Loucy (cell line): ENCODE results near the gene CLSTN1.
"Not testable (repeated sequence)": the region's sequence is repeated elsewhere in the genome, so short reads cannot be mapped to it uniquely, and the experiment has no call there.

Experiments
- H2AFZ ChIP-seq: fragments of 200-600 bp; sonication (generic); 2 replicates; pipeline ENCODE4 v1.6.0; 2016; ENCODE audit warnings: antibody characterized with exemption, mild to moderate bottlenecking, low read length, moderate library complexity
- H3F3A ChIP-seq: fragments of 200-600 bp; 2 replicates; pipeline ENCODE4 v1.6.0; 2016; ENCODE audit warnings: antibody characterized with exemption, low read depth, mild to moderate bottlenecking
- H3K27me3 ChIP-seq: fragments of 200-600 bp; sonication (generic); 2 replicates; pipeline ENCODE4 v1.6.1; 2014; ENCODE audit warnings: low read length, mild to moderate bottlenecking; ENCODE audit not compliant: insufficient read depth, poor library complexity, severe bottlenecking
- H3K36me3 ChIP-seq: fragments of 200-600 bp; sonication (generic); 2 replicates; pipeline ENCODE4 v1.6.1; 2016; ENCODE audit warnings: low read length; ENCODE audit not compliant: insufficient read depth
- H3K4me1 ChIP-seq: fragments of 200-600 bp; sonication (generic); 2 replicates; pipeline ENCODE4 v1.5.1; 2014; ENCODE audit warnings: low read length, mild to moderate bottlenecking; ENCODE audit not compliant: insufficient read depth, poor library complexity, severe bottlenecking
- H3K4me2 ChIP-seq: fragments of 200-600 bp; sonication (generic); 2 replicates; pipeline ENCODE4 v1.6.0; 2014; ENCODE audit warnings: antibody characterized with exemption, low read length, low read depth, mild to moderate bottlenecking; ENCODE audit not compliant: poor library complexity, severe bottlenecking
- H3K4me3 ChIP-seq: fragments of 200-600 bp; sonication (generic); 2 replicates; pipeline ENCODE4 v1.5.1; 2014; ENCODE audit warnings: low read length, mild to moderate bottlenecking, mixed read lengths; ENCODE audit not compliant: poor library complexity, severe bottlenecking
- H3K79me2 ChIP-seq: fragments of 200-600 bp; sonication (generic); 2 replicates; pipeline ENCODE4 v1.6.1; 2014; ENCODE audit warnings: low read length; ENCODE audit not compliant: insufficient read depth
- H3K9ac ChIP-seq: fragments of 200-600 bp; sonication (generic); 2 replicates; pipeline ENCODE4 v1.6.0; 2014; ENCODE audit warnings: mild to moderate bottlenecking, low read depth, low read length, moderate library complexity; ENCODE audit not compliant: poor library complexity, severe bottlenecking
- H3K9me2 ChIP-seq: fragments of 200-600 bp; sonication (generic); replicated peaks from 2 replicates; pipeline ENCODE4 v1.6.1; 2016; ENCODE audit warnings: low read depth, low read length, mixed read lengths
- H3K9me3 ChIP-seq: fragments of 200-600 bp; sonication (generic); 2 replicates; pipeline ENCODE4 v1.6.1; 2014; ENCODE audit warnings: mild to moderate bottlenecking, antibody characterized with exemption, low read length, low read depth; ENCODE audit not compliant: insufficient read depth
- H4K20me1 ChIP-seq: fragments of 200-600 bp; sonication (generic); 2 replicates; pipeline ENCODE4 v1.6.0; 2014; ENCODE audit warnings: antibody characterized with exemption, low read length, mild to moderate bottlenecking; ENCODE audit not compliant: insufficient read depth, poor library complexity, severe bottlenecking
- EZH2phosphoT487 ChIP-seq: fragments of 200-600 bp; IDR thresholded peaks from 2 replicates; pipeline ENCODE4 v1.6.1; 2018; ENCODE audit warnings: antibody characterized with exemption, mild to moderate bottlenecking, moderate library complexity, borderline replicate concordance
- TF ChIP-seq, protein P1 (sequence below): fragments of 200-600 bp; sonication (generic); conservative IDR thresholded peaks from 2 replicates; pipeline ENCODE4 v1.5.1; 2014; ENCODE audit warnings: mild to moderate bottlenecking, antibody characterized with exemption, low read length

CLSTN1 gene

DNA sequence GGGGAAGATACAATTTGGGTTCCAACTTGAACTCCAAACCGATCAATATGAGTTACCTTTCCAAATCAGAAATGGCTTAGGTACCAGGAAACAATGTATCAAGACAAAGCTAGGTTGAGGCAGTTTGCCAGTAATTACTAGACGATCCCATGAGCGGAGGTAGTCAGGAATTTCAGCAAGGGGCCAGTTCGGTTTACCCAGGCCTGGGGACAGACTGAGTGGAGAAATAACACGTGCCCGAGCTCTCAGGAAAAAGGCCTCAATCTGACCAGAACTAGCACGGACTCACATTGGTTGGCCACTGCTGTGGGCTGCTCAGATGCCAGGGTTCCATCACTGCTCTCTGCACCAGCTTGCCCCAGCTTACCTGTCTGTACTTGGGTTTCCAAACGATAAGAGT, 15.3 kb downstream of the CLSTN1 start:
- H3K9me2 ChIP-seq: no peaks in the 10 kb centered on the region
- H3K79me2 ChIP-seq: peaks cover 86% of the 10 kb centered on the region
- H3K27me3 ChIP-seq: no peaks in the 10 kb centered on the region
- no peak overlapping the region for H3K4me3 ChIP-seq
- H3F3A ChIP-seq: no peaks in the 10 kb centered on the region
- peaks cover 5% of the 10 kb centered on the region for H3K4me1 ChIP-seq
- H3K36me3 ChIP-seq: peaks cover 4% of the 10 kb centered on the region; the same call in 1 of the 2 replicates
- H2AFZ ChIP-seq: no peak overlapping the region
- no peak overlapping the region for H3K9ac ChIP-seq
- TF ChIP-seq, protein P1, sequence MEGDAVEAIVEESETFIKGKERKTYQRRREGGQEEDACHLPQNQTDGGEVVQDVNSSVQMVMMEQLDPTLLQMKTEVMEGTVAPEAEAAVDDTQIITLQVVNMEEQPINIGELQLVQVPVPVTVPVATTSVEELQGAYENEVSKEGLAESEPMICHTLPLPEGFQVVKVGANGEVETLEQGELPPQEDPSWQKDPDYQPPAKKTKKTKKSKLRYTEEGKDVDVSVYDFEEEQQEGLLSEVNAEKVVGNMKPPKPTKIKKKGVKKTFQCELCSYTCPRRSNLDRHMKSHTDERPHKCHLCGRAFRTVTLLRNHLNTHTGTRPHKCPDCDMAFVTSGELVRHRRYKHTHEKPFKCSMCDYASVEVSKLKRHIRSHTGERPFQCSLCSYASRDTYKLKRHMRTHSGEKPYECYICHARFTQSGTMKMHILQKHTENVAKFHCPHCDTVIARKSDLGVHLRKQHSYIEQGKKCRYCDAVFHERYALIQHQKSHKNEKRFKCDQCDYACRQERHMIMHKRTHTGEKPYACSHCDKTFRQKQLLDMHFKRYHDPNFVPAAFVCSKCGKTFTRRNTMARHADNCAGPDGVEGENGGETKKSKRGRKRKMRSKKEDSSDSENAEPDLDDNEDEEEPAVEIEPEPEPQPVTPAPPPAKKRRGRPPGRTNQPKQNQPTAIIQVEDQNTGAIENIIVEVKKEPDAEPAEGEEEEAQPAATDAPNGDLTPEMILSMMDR: no peak
- TF ChIP-seq EZH2phosphoT487: no peak
- peaks cover 26% of the 10 kb centered on the region for H4K20me1 ChIP-seq
- no peak overlapping the region for H3K4me2 ChIP-seq
- H3K9me3 ChIP-seq: no peaks in the 10 kb centered on the region

DNA sequence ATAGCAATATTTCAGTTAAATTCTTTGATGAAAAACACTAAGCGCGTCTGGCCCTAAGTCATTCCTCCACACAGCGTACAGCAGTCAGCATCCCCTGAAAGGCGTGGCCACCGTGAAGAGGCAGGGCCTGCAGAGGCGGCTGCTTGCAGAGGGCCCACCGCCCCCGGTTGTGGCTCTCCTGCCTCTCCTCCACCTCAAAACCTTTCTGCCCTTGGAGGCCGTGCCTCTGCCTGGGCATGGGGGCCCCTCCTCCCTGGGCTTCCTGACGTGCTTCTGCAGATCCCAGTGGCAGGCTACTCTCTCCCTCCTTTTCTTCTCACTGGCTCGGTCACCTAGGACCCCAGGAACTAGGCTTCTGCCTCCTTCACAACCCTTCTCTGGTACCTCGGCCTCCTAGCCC, 16.2 kb downstream of the CLSTN1 start:
- no peak overlapping the region for H2AFZ ChIP-seq
- TF ChIP-seq, protein P1: no peak
- TF ChIP-seq EZH2phosphoT487: no peak
- H3K4me2 ChIP-seq: no peak overlapping the region
- peaks cover 5% of the 10 kb centered on the region for H3K4me1 ChIP-seq
- H4K20me1 ChIP-seq: peaks cover 32% of the 10 kb centered on the region
- H3K4me3 ChIP-seq: no peak overlapping the region
- H3K9me3 ChIP-seq: no peaks in the 10 kb centered on the region
- no peak overlapping the region for H3K9ac ChIP-seq
- peaks cover 4% of the 10 kb centered on the region; the same call in 1 of the 2 replicates for H3K36me3 ChIP-seq
- H3K9me2 ChIP-seq: no peaks in the 10 kb centered on the region
- no peaks in the 10 kb centered on the region for H3F3A ChIP-seq
- H3K79me2 ChIP-seq: peaks cover 86% of the 10 kb centered on the region
- H3K27me3 ChIP-seq: no peaks in the 10 kb centered on the region

DNA sequence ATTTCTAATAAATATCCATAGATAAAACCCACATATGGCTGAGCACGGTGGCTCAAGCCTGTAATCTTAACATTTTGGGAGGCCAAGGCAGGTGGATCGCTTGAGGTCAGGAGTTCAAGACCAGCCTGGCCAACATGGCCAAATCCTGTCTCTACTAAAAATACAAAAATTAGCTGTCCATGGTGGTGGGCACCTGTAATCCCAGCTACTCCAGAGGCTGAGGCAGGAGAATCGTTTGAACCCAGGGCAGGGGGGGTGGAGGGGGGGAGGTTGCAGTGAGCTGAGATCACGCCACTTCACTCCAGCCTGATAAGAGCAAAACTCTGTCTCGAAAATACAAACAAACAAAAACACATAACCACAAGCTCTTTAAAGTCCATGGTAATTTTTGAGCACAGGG, 17.8 kb downstream of the CLSTN1 start:
- H2AFZ ChIP-seq, H3K36me3 ChIP-seq, H3K9me3 ChIP-seq, H3F3A ChIP-seq, H3K9me2 ChIP-seq, H3K9ac ChIP-seq, H3K4me3 ChIP-seq, H3K4me1 ChIP-seq, H3K27me3 ChIP-seq, H3K4me2 ChIP-seq: not testable (repeated sequence)
- H4K20me1 ChIP-seq: peaks cover 32% of the 10 kb centered on the region
- peaks cover 81% of the 10 kb centered on the region for H3K79me2 ChIP-seq

DNA sequence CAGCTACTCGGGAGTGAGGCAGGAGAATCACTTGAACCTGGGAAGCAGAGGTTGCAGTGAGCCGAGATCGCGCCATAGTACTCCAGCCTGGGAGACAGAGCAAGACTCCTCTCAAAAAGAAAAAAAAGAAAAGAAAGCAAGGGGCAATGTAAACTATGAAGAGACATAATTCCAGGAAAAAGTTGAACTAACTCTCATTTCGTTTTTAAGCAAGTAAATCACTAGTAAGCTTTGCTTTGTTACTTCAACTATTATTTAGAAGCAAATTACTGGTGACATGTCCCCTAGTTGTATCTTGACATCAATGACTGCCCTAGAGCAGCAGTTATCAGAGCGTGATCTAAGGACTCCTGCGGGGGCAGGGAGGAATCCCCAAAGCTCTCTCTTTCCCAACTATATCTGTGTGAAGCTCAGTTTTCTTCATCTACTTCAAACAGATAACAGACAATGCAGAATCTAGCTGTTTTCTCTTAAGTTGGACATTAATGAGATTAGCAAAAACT, 18.7 kb downstream of the CLSTN1 start:
- Histone ChIP-seq H3K27me3 (no peaks in the 10 kb centered on the region), H3K9me3 (no peaks in the 10 kb centered on the region), H3F3A (no peaks in the 10 kb centered on the region), H3K79me2 (peaks cover 75% of the 10 kb centered on the region), H3K9ac (no peak overlapping the region), H3K4me2 (no peak overlapping the region), H4K20me1 (peaks cover 32% of the 10 kb centered on the region), H2AFZ (no peak overlapping the region), H3K9me2 (no peaks in the 10 kb centered on the region), H3K4me3 (no peak overlapping the region), H3K4me1 (peaks cover 7% of the 10 kb centered on the region), H3K36me3 (peaks cover 4% of the 10 kb centered on the region; the same call in 1 of the 2 replicates)
- TF ChIP-seq, protein P1: no peak
- no peak for TF ChIP-seq EZH2phosphoT487

DNA sequence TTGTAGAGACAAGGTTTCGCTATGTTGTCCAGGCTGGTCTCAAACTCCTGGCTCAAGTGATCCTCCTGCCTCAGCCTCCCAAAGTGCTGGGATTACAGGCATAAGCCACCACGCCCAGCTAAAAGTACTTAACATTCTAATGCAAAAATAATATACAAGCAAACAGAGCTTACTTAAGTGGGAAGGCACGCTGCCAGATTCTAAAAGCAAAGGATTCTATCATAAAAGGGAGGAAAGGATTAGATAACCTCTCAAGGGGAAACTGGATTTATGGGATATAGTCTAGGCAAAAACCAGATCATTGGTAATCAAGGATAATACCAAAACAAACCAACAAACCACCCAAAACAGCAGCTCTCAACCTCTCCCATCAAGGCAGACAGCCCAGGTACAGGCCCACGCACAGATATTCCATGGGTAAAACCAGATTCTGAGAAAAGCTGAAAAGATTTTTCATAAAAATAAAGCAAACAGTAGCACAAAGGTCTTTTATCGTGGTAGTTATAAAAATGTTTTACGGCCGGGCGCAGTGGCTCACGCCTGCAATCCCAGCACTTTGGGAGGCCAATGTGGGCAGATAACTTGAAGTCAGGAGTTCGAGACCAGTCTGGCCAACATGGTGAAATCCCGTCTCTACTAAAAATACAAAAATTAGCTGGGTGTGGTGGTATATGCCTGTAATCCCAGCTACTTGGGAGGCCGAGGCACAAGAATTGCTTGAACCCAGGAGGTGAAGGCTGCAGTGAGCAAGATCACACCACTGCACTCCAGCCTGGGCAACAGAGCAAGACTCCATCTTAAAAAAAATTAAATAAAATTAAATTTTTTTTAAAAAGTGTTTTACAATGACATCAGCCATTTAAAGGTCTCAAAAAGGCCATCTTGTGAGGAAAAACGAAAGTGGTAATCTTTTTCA, 20.5 kb downstream of the CLSTN1 start:
- peaks cover 76% of the 10 kb centered on the region for H3K79me2 ChIP-seq
- not testable (repeated sequence) for H3K9me3 ChIP-seq, H3K4me2 ChIP-seq

More for the DNA sequence above, 20.5 kb downstream of the CLSTN1 start:
- H2AFZ ChIP-seq, H3K9ac ChIP-seq, H3K27me3 ChIP-seq, H3K9me2 ChIP-seq, H3K36me3 ChIP-seq, H3K4me3 ChIP-seq, H3F3A ChIP-seq: not testable (repeated sequence)
- Histone ChIP-seq H3K4me1 (peaks cover 10% of the 10 kb centered on the region), H4K20me1 (peaks cover 38% of the 10 kb centered on the region)
